Gastrocnemius medialis (tissue), 4 donors: ENCODE measurements around the gene CAPG. TPM values are rescaled to one million over a fixed set of nuclear protein-coding genes. Genes with fewer than 3 reads are reported as not detected.
A peak's percentile ranks its signal among the peaks of the same experiment; 100 is the strongest.

Experiments
- ATAC-seq, 2 donors: fragments of 150-250 bp; one replicate each; pipeline ENCODE4 v1.9.1; 2016
- DNase-seq, 2 donors: peaks; one replicate each; pipeline ENCODE4 v3.0.0-alpha.2; 2019
- H3K27ac ChIP-seq, 4 donors: fragments of 200-600 bp; sonication (generic); 1 replicate in 1 of 4; 2 replicates in 3 of 4; pipeline ENCODE4 v1.5.1; 2016 to 2018; ENCODE audit warnings: mild to moderate bottlenecking in 2 of 4, moderate library complexity in 1 of 4
- H3K27me3 ChIP-seq, 3 donors: fragments of 200-600 bp; sonication (generic) in 2 of 3; 1 replicate in 1 of 3; 2 replicates in 2 of 3; pipeline versions ENCODE4 v1.5.1 to v1.6.0; 2016 to 2019; ENCODE audit warnings: mild to moderate bottlenecking in 1 of 3, moderate library complexity in 1 of 3
- H3K36me3 ChIP-seq, 2 donors: fragments of 200-600 bp; sonication (generic) in 1 of 2; one replicate each; pipeline ENCODE4 v1.5.1; 2017 to 2018
- H3K4me1 ChIP-seq, 2 donors: fragments of 200-600 bp; sonication (generic) in 1 of 2; one replicate each; pipeline ENCODE4 v1.5.1; 2016 to 2017; ENCODE audit warnings: mild to moderate bottlenecking in 2 of 2
- H3K4me3 ChIP-seq, 4 donors: fragments of 200-600 bp; sonication (generic) in 3 of 4; 1 replicate in 1 of 4; 2 replicates in 3 of 4; pipeline ENCODE4 v1.5.1; 2016 to 2019; ENCODE audit warnings: mild to moderate bottlenecking in 2 of 4
- H3K9me3 ChIP-seq, 3 donors: fragments of 200-600 bp; sonication (generic) in 2 of 3; 1 replicate in 1 of 3; 2 replicates in 2 of 3; pipeline ENCODE4 v1.5.1; 2016 to 2019
- POLR2A ChIP-seq, 2 donors: fragments of 450-650 bp; IDR thresholded peaks; one replicate each; pipeline ENCODE4 v1.6.1; 2017; ENCODE audit warnings: antibody characterized with exemption in 2 of 2, mild to moderate bottlenecking in 2 of 2, moderate library complexity in 2 of 2
- in situ Hi-C, 4 donors: fragments of 200-750 bp; cut with MboI; loops; one replicate each; pipeline versions ENCODE4 v1.15.0 to v1.8.0; 2017; ENCODE audit warnings: low sequenced_read_pairs in 4 of 4
- intact Hi-C: fragments of 100-400 bp; cut with DNase I; formaldehyde crosslinking; loops from one replicate; pipeline ENCODE4 v1.15.1; 2023; ENCODE audit warnings: low total_unique reads
- total RNA-seq, 4 donors: library from RNA; depleted of rRNA; stranded (reverse); fragments of >200 nt; gene quantifications; one replicate each; pipeline versions ENCODE4 v1.1.0 to v1.2.3, GENCODE V29; 2016
- TF ChIP-seq, protein P1 (sequence below), 5 experiments: fragments of 450-650 bp in 3 of 5; fragments of 200-600 bp in 2 of 5; sonication (generic) in 2 of 5; IDR thresholded peaks in 4 of 5; conservative IDR thresholded peaks in 1 of 5; 1 replicate in 4 of 5; 2 replicates in 1 of 5; pipeline ENCODE4 v1.5.1; 2016 to 2019; ENCODE audit warnings: antibody characterized with exemption in 5 of 5, mild to moderate bottlenecking in 3 of 5, moderate library complexity in 3 of 5

The CAPG gene
- total RNA-seq, 4 donors from 2014 or later = 15.9 to 35.6 (median 23.1) TPM

- DNase-seq = peak in 1 of 2 donors; percentile 69
- Histone ChIP-seq H3K4me1 (peaks cover 12 to 15% of the 10 kb centered on the region in 2 donors), H3K27me3 (no peaks in the 10 kb centered on the region), H3K9me3 (no peaks in the 10 kb centered on the region), H3K36me3 (peaks cover 0 to 11% of the 10 kb centered on the region in 2 donors), H3K27ac (peak overlapping the region; percentile 77 to 85 (median 82)), H3K4me3 (no peak overlapping the region)
- TF ChIP-seq, protein P1, sequence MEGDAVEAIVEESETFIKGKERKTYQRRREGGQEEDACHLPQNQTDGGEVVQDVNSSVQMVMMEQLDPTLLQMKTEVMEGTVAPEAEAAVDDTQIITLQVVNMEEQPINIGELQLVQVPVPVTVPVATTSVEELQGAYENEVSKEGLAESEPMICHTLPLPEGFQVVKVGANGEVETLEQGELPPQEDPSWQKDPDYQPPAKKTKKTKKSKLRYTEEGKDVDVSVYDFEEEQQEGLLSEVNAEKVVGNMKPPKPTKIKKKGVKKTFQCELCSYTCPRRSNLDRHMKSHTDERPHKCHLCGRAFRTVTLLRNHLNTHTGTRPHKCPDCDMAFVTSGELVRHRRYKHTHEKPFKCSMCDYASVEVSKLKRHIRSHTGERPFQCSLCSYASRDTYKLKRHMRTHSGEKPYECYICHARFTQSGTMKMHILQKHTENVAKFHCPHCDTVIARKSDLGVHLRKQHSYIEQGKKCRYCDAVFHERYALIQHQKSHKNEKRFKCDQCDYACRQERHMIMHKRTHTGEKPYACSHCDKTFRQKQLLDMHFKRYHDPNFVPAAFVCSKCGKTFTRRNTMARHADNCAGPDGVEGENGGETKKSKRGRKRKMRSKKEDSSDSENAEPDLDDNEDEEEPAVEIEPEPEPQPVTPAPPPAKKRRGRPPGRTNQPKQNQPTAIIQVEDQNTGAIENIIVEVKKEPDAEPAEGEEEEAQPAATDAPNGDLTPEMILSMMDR (IDR thresholded peaks at IDR 0.05 in 4 of 5, conservative IDR thresholded peaks at IDR 0.05 in 1 of 5) = no peak
- TF ChIP-seq POLR2A (IDR thresholded peaks at IDR 0.05) = no peak
- peak in 1 of 2 donors; percentile 24 for ATAC-seq
- intact Hi-C loops = no loop called here
- in situ Hi-C loops = no loop called here
Observed at GRCh38 chr2:85394976-85395375, 15.2 kb downstream of the CAPG start.

- peak; percentile 59 to 88 for DNase-seq
- in situ Hi-C loops (no loop called here), intact Hi-C loops (no loop called here)
- Histone ChIP-seq H3K36me3 (peaks cover 0 to 18% of the 10 kb centered on the region in 2 donors), H3K27ac (peak overlapping the region; percentile 77 to 85 (median 82)), H3K27me3 (no peaks in the 10 kb centered on the region), H3K4me3 (no peak overlapping the region), H3K9me3 (no peaks in the 10 kb centered on the region), H3K4me1 (peaks cover 12 to 15% of the 10 kb centered on the region in 2 donors)
- TF ChIP-seq, protein P1 (IDR thresholded peaks at IDR 0.05 in 4 of 5, conservative IDR thresholded peaks at IDR 0.05 in 1 of 5) = no peak
- TF ChIP-seq POLR2A (IDR thresholded peaks at IDR 0.05) = no peak
- ATAC-seq = peak; percentile 90 to 95
Observed at GRCh38 chr2:85394261-85394681, 15.9 kb downstream of the CAPG start.

GRCh38 chr2:85393836-85394235 lies 16.3 kb downstream of the CAPG start:
- H3K27me3 ChIP-seq = no peaks in the 10 kb centered on the region
- peaks cover 12 to 15% of the 10 kb centered on the region in 2 donors for H3K4me1 ChIP-seq
- peaks cover 0 to 21% of the 10 kb centered on the region in 2 donors for H3K36me3 ChIP-seq
- peak overlapping the region; percentile 77 to 85 (median 82) for H3K27ac ChIP-seq
- DNase-seq (peak in 1 of 2 donors; percentile 69), ATAC-seq (peak; percentile 12 to 51)
- in situ Hi-C loops (no loop called here), intact Hi-C loops (no loop called here)
- TF ChIP-seq, protein P1 (IDR thresholded peaks at IDR 0.05 in 4 of 5, conservative IDR thresholded peaks at IDR 0.05 in 1 of 5) = no peak
- TF ChIP-seq POLR2A (IDR thresholded peaks at IDR 0.05) = no peak
- no peaks in the 10 kb centered on the region for H3K9me3 ChIP-seq
- H3K4me3 ChIP-seq = no peak overlapping the region

- in situ Hi-C loops = no loop called here
- no peaks in the 10 kb centered on the region for H3K9me3 ChIP-seq
- H3K27ac ChIP-seq = no peak overlapping the region
- ATAC-seq (no peak), DNase-seq (peak in 1 of 2 donors; percentile 50)
- peaks cover 12 to 15% of the 10 kb centered on the region in 2 donors for H3K4me1 ChIP-seq
- H3K36me3 ChIP-seq = peaks cover 0 to 45% of the 10 kb centered on the region in 2 donors
- intact Hi-C loops = loop anchor here (1.0 kb wide), 1 partner anchor 161 kb away; no protein-coding TSS in a partner anchor
- no peak for TF ChIP-seq POLR2A (IDR thresholded peaks at IDR 0.05)
- TF ChIP-seq, protein P1 (IDR thresholded peaks at IDR 0.05 in 4 of 5, conservative IDR thresholded peaks at IDR 0.05 in 1 of 5) = peak; percentile 7 to 64 (median 47)
- no peaks in the 10 kb centered on the region for H3K27me3 ChIP-seq
- no peak overlapping the region for H3K4me3 ChIP-seq
Observed at GRCh38 chr2:85390941-85391669, 19.1 kb downstream of the CAPG start.
